GM19099 (cell line): ENCODE measurements around the gene THAP8.

Experiments
- POLR2A ChIP-seq: IDR thresholded peaks from 3 replicates; pipeline ENCODE4 v1.6.1; 2011; ENCODE audit warnings: low read depth; ENCODE audit not compliant: insufficient read length; ENCODE audit errors: extremely low read depth

The THAP8 gene, protein sequence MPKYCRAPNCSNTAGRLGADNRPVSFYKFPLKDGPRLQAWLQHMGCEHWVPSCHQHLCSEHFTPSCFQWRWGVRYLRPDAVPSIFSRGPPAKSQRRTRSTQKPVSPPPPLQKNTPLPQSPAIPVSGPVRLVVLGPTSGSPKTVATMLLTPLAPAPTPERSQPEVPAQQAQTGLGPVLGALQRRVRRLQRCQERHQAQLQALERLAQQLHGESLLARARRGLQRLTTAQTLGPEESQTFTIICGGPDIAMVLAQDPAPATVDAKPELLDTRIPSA

DNA sequence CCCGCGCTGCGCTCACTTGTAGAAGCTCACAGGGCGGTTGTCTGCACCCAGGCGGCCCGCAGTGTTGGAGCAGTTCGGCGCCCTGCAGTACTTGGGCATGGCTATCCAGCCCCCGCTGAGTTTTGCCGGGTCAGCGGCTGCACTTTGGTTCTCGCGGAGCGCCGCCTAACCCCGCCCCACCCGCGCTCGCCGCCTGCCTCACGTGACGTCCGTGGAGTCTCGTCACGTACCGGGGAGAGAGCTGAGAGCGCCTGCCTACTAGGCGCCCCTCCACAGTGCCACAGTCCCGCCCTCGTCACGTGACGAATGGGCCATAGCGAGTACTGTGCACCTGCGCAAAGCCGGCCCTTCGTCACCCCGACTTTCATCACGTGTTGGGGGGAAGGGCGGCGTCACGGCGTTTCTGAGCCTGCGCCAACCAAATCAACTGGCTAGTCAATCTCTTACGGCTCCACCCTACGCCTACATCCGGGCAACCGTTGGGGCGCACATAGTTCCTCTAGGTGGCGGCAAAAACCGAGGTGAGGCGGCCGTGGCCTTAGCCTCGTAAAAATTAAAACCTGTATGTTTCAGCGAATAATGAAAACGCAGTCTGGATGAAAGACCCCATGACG, at the start of gene THAP8:
Gene THAP8 (minus strand): TSS at position 167 of the 614 bp plus-strand sequence. CDS start 68 bp downstream, at position 99.
- peak; percentile 77 for TF ChIP-seq POLR2A

DNA sequence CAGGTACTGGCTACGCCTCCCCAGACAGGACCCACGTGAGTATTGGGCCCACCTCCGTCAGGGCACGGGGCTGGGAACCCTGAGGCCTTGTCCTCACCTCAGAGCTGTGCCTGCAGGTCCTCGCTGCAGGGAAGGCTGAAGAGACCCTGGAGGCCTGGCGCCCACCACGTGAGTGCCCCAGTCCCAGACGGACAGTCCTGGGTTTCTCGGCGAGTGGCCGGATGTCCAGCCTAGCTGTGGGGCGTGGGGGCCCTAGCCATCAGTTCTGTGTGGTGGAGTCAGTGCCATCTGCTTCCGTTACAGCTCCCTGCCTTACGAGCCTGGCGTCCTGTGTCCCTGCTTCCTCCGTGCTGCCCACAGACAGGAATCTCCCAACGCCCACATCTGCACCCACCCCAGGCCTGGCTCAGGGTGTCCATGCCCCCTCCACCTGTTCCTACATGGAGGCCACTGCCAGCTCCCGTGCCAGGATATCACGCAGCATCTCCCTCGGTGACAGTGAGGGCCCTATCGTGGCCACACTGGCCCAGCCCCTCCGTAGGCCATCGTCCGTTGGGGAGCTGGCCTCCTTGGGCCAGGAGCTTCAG, 49.0 kb upstream of the THAP8 start:
- no peak for TF ChIP-seq POLR2A

DNA sequence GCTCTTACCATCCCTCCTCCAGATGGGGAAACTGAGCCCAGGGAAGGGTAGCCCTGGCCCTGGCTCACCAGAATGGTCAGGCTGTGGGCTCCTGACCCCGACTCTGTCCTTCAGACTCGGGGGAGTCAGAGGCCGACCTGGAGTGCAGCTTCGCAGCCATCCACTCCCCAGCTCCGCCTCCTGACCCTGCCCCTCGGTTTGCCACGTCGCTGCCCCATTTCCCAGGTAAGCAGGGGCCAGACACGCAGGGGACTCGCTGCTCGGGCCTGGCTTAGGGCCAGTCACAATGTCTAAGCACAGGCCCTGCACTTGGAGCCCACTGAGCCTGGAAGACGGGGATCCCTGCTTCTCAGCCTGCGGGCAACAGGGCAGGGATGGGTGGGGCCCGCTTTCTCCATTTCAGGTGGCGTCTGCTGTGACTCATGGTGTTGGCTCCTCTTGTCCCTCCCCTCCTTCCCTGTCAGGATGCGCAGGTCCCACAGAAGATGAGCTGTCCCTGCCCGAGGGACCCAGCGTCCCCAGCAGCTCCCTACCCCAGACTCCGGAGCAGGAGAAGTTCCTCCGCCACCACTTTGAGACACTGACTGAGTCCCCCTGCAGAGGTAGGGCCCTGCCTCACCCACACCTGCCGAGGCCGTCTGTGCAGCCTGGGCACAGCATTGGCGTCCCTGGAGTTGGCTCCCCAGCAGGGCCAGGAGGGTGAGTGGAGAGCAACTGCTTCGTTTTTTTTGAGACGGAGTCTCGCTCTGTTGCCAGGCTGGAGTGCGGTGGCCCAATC, 47.7 kb upstream of the THAP8 start:
- no peak for TF ChIP-seq POLR2A

DNA sequence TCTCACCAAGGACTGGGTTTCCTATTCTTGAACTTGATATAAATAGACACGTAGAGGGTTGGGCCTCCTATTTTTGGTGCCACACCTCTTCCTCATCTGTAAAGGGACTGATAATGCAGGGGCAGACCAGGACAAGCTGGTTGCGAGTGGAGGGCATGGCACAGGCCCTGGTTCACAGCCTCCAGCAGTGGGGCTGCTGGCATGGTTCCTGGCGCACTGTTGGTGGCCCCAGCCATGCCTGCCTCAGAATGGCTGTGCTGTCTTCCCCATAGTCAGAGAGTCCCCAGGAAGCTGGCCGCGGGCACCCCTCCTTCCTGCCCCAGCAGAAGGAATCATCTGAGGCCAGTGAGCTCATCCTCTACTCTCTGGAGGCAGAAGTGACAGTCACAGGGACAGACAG, 46.4 kb upstream of the THAP8 start:
- no peak for TF ChIP-seq POLR2A

DNA sequence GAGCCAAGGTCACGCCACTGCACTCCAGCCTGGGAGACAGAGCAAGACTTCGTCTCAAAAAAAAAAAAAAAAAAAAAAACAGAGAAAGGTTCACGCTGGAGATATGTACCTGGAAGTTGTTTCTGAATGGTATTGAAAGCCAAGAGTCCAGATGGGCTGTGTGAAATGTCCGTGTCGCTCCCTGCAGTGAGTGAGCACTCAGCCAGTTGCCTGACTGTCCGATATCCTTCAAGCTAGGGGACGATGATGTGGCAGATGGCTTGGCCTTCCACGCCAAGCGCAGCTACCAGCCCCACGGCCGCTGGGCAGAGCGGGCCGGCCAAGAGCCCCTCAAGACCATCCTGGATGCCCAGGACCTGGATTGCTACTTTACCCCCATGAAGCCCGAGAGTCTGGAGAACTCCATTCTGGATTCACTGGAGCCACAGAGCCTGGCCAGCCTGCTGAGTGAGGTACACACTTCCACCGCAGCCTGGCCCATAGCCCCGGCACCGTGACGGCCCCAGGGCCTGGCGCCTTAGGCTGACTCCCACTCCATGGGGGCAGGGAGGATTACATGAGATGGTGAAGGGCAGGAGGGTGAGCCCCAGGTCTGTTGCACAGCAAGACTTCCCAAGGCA, 45.2 kb upstream of the THAP8 start:
- TF ChIP-seq POLR2A, result no peak

DNA sequence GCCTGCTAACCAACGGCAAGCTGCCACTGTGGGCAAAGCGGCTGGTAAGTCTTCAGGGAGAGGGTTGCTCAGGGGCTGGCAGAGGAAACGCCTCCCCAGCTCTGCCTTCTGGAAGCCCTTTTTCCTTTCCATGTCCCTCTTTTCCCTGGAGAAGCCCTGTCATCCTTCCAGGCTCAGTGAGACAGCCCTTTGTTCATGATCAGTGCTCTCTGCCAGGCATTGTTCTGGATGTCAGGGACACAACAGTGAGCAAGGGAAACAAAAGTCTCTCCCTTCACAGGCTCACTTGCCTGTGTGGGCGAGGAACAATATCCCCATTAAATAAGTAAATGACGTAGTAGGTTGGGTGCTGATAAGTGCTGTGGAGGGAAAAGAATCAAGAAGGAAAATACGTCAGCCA, 43.0 kb upstream of the THAP8 start:
- no peak for TF ChIP-seq POLR2A

DNA sequence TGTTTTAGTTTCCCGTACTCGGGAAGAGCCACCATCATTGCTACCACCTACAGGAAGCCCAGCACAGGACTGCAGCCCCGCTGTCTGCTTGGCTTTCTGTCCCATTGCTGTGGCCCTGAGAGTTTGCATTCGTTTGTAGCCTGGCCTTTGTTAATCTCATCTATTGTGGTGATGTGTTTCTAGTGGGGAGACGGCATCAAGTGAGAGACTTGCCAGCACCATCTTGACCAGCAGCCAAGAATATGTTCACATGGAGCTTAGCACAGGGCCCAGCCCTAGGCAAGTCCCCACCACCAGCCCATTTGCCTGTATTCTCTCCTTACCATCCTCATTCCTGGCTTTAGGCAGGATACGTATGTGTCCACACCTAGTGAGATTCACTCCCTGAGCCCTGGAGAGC, 39.6 kb upstream of the THAP8 start:
- no peak for TF ChIP-seq POLR2A

DNA sequence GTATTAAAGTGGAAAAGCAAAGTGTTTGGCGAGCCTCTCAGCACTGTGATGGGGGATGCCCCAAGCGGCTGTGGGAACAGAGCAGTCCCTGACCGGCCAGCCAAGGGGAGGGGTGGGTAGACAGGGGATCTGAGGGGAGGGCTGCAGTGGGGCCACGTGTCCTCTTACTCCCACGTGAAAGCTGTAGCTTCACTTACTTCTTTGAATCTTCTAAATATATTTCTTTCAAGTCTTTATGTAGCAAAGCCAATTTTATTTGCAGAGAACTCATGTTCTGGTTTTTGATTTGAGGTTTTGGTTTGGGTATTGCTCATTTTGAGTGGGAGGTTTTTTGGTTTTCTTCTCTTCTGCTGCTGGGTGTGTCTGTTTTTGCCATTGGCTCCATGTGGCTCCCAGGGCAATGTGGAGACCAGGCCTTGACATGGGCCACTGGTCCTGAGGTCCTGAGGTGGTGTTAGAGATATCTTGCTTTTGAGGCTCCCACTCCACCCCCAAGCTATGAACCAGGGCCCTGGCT, 39.1 kb upstream of the THAP8 start:
- no peak for TF ChIP-seq POLR2A

DNA sequence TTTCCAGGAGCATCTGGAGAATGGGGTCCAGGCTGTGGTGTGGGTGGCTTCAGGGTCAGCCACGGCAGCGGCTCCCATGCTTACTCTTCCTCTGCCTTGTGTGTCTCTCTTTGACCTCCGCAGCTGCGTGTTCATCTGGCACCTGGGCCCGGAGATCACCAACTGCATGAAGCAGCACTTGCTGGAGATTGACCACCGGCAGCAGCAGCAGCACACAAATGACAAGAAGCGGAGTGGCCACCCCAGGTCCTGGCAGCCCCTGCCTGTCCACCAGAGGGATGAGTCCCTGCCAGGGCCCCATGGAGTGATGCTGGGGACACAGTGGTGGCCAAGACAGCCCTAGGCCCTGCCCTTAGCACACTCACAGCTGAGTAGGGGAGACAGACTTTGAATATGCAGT, 38.5 kb upstream of the THAP8 start:
- TF ChIP-seq POLR2A, result no peak

DNA sequence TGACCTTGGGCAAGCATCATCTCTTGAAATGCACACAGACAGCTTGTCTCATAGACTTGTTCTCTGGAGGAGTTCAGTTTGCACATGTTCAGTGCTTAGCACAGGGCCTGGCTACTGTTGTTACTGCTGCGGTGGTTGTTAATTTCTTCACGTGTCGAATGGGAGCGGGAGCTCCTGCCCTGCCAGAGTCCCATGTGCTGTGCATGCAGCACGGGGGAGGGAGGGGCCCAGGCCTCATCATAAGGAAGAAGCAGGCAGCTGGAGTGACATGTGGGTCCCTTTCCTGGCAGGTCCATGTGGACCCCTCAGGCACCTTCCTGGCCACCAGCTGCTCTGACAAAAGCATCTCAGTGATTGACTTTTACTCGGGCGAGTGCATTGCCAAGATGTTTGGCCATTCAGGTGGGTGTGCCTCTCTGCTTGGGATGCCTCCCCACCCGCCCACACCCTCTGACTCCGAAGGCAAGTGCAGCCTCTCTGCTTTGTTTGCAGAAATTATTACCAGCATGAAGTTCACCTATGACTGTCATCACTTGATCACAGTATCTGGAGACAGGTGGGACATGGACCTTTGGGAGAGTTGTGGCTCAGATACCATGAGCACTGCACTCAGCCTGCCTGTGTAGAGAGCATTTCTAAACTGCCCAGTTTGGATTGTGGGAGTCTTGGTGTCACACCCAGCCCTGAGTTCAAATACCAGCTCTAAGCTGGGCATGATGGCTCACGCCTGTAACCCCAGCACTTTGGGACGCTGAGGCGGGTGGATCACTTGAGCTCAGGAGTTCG, 37.0 kb upstream of the THAP8 start:
- no peak for TF ChIP-seq POLR2A

DNA sequence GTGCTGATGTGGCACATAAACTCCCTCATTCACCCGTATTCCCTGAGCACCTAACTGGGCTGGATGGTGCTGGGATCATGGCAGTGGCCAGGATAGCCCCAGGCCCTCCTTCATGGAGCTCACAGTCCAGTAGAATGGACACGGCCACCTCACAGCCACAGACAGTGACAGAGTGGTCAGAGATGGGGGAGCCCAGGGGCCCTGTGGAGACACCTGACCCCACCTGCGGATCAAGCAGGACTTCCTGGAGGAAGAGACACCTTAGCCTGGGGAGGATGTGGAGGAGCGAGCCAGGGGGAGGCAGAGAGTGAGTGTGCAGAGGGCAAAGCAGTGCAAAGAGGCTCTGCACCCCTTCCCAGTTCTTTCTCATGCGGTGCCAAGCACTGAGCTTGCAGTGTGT, 35.8 kb upstream of the THAP8 start:
- TF ChIP-seq POLR2A, result no peak

DNA sequence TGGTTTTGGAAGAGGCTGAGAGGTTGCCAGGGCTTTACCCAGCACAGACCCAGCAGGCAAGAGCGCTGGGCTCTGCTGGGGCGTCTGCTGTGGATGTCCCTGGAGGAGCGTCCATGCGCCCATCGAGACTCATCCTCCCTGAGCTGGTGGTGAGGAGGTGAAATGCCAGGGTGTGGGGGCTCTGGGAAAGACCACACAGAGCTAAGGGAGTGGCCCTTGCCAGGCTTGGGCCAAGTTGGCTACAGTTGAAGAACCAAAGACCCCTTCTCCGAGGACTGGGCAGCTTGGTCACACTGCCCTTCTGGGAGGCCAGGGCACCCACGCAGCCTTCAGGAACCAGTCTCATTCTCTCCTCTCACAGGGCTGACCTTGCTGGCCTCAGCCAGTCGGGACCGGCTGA, 32.2 kb upstream of the THAP8 start:
- TF ChIP-seq POLR2A, result no peak

DNA sequence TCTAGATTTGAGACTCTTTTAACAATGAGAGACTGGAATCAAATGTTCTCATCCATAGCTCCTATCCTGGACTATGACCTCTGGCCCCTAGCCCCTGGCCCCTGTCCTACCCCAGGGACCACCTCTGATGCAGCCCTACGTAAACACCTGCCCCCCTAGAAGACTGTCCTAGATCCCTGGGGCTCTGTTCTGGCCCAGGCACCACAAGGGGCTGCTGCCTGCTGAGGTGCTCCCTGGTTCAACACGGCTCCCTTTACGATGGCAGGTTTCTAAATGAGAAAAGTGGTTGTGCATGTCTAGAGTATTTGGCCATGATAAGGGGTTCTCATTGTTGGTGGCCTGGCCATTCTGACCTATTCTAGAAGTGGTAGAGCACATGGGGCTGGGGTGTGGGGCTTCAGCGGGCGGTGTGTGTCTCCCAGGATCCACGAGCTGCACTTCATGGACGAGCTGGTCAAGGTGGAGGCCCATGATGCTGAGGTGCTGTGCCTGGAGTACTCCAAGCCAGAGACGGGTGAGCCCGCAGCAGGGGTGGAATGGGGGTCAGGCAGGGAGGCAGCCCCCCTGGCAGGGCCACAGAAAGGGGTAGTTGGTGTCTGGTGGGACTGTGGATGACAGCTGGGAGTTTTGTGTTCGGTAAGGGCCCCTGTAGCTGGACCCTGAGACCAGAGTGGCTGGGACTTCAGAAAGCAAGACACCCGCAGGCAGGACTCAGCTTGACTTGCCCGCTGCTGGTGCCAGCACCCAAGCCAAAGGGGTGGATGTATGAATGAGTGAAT, 30.3 kb upstream of the THAP8 start:
- no peak for TF ChIP-seq POLR2A
